Activated CD4-positive, alpha-beta T cell treated with anti-CD3 and anti-CD28 coated beads for 48 hours (primary cell): ENCODE data around the gene C14orf132.

Source experiments
- DNase-seq: peaks from one replicate; pipeline ENCODE4 v3.0.0-alpha.2; 2020

The C14orf132 gene

DNA sequence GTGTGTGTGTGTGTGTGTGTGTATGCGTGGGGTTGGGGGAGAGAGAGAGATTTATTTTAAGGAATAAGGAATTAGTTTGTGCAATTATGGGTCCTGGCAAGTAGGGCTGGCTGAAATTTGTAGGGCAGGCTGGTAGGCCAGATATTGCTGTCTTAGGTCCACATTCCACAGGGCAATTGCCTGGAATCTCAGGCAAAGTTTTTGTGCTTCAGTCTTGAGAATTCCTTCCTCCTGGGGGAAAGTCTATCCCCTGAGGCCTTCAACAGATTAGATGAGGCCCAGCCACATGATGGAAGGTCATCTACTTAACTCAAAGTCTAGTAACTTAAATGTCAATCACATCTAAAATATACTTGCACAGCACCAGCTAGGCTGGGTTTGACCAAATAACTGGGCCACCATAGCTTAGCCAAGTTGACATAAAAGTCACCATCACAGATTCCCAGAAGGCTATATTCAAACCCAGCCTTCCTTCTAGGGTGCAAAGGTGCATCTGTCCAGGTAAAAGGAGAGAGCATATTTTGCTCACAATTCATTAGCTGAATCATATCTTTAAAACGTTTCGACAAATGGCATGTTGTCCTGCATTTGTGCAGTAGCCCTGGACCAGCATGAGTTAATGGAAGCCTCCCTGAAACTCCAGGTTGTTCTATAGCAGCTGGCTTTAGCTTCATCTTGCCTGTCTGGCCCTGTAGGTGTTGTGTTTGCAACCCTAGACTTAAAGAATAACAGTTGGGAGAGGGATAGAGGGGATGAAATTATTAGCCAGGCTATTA, 63.1 kb downstream of the C14orf132 start:
- no peak for DNase-seq

DNA sequence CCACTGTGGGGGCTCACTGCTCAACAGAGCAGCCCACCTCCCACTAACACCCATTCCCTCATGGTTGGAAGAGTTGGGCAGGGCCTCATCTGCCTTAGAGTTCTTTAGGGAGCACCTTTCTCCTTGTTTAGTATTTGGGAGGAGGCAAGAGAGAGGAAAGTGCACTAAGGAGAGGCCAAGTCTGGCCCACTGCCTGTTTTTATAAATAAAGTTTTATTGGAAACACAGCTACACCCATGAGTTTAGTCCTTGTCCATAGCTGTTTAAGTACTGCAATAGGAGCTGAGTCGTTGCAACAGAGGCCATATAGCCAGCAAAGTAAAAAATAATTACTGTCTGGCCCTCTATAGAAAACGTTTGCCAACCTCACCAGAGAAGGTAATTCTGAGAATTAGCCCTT, 63.9 kb downstream of the C14orf132 start:
- DNase-seq: no peak

DNA sequence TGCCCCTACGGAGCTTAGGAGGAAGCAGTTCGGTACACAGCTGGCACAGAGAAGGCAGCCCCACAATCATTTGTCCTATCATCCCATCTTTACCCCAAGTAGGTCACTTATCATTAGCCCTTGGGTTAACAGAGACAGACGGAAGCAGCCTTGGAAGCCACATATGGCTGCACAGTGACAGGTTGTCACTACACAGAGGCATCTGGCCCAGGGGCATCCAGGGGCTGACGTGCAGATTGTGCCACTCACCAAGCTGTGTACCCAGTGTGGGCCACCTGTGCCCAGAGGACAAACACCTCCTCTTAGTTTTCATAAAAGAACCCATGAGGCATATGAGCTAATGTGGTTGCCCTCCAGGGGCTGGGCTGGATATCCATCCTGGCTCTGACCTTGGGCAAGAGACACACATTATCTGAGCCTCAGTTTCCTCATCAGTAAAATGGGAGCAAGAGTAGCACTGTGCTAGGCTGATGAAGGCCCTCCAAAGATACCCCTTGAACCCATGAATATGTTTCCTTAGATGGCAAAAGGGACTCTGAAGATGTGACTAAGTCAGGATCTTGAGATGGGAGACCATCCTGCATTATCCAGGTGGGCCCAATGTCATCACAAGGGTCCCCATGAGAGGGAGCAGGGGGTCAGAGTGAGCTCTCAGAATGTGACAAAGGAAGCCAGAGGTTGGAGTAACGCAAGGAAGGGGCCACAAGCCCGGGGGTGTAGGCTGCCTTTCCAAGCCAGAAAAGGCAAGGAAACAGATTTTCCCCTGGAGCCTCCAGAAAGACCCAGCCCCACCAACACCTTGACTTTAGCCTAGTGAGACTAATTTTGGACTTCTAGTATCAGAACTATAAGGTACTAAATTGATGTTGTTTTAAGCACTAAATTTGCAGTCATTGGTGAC, 64.6 kb downstream of the C14orf132 start:
- no peak for DNase-seq

DNA sequence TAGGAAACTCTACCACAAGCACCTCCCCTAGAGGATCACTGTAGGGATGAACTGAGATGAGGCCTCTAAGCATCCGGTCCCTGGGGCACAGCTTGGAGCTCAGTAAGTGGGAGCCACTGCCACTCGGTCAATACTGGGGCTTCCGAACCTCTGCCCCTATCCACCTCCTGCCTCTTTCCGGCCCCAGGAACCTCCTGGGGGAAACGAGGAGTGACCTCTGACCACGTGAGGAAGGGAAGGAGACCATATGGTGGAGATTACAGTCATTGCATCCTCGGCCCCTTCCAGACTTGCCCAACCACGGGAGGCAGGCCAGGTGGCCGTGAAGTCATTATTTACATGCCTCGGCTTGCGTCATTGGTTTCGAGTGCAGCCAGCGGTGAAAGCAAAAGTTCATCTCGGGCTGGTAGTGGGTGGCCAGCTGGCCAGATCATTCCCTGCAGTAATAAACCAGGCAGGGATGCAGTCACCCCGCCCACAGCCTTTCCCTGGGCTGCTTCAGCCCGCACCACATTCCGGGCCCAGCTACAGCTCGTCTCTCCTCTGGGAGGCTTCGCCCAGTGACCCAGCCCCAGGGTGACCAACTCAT, 65.4 kb downstream of the C14orf132 start:
- no peak for DNase-seq

DNA sequence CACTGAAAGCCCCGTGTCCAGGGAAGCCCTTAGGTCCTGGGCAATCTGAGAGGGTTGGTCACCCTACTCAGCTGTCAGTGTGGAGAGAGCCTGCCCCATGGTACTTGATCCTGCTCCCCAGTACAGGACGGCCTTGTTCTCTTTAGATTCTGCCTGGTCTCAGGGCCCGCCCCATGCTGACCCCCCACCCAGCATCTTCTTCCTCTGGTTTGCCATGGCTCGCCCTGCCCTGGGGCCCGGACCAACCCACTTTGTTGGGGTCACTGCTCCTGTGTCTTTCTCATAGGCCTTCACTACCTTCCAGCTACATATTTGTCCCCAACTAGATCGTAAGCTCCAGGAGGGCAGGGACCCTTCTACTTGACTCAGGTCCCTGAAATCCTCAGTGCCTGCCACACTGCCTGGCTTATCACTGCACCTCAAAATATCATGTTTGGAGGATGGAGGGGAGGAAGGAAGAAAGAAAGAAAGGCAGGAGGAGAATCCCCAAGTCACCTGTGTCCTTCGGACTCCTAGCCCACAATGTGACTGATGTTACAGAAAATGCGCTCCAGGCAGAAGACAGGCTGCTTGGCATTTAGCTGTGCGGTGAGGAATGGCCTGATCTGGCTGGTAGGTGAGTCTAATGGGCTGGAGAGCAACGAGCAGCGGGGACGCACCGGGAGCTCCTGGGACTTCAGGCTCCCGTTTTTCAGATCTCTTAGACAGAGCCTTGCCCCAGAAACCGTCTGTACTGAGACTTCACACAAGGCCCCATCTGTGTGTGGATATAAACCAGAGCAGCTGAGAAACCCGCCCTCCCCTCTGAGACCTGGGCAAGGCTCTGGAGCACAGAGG, 66.1 kb downstream of the C14orf132 start:
- DNase-seq: no peak

DNA sequence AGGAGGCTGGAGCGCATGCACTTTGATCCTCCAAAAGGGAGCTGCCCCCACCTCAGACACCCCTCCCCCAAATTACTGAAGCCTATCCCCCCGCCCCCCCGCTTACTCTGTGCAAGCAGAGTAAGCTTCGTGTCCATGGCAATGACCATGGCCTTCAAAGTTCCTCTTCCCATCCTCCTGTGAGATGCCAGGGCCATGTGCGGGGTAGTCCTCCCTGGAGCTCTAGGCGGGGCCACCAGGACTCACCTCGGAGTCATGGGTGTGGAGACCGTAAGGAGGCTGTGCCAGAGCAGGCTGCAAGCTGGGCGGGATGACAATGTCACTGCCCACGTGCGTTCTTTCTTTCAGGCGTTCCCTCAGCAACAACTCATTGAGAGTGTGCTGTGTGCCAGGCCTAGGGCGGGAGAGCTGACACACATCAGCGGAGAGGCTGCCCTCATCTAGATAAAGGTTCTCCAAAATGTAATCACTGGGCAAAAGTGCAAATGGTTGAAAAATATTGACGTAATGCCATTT, 66.8 kb downstream of the C14orf132 start:
- no peak for DNase-seq

DNA sequence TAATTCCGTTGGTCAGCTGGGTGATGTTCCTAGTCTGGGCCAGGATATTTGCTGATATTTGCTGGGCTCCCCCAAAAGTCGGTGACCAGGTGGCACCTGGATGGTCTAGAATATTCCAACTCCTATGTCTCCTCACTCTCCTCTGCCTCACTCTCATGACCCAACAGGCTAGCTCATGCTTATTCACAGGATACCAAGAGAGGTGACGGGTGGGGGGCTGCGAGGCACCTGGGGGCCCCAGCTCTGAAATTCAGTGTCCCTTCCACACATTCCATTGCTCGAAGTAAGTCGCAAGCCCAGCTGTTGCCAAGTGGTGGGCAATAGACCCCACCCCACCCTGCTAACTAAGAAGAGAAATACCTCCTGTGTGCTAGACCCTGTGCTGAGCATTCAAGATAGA, 67.7 kb downstream of the C14orf132 start:
- DNase-seq: no peak

DNA sequence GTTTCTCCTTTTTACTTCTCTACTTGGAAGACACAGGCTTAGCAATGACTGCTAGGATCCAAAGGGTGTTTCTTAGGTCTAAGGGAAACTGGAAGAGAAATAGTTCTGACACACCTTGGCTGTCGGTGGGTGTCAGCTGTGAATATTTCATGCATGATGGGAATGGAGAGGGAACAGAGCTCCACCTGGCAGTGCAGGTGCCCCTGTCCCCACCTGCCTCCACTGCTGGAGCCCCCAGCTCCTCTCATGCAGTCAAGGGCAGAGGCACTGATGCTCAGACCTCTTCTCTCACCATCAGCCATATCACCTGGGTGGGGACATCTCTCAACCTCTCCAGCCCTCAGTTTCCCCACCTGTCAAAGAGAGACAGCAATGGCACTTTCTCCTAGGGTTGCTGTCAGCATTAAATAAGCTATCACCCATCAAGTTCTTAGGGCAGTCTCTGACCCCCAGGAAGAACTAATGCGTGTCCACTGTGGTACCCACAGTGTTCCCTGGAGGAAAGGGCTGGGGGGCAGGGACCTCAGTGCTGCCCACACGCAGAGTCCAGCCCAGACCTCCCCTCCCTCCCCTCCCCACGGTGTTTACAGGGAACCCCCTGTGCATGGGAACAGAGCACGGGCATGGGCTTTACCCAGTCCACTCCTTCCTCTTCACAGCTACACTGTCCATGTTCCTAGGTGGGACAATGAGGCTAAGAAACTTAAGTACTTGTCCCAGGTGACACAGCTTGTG, 69.1 kb downstream of the C14orf132 start:
- DNase-seq: peak; percentile 26

DNA sequence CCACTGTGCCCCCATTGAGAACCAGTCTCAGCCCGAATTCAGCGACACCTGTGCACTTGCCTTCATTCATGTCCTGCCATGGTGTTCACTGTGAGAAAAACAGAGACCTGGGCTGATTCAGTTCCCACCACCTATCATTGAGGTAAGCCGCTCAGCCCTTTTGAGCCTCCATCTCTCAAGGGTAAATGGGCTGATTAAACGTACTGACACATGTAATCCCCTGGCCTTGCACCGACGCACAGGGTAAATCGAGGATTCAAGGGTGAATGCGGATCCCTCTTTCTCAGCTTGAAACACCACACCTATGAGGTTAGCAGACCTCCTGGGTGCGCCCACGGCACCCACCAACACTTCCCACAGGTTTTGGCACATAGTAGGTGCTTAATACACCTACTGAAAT, 69.7 kb downstream of the C14orf132 start:
- no peak for DNase-seq

DNA sequence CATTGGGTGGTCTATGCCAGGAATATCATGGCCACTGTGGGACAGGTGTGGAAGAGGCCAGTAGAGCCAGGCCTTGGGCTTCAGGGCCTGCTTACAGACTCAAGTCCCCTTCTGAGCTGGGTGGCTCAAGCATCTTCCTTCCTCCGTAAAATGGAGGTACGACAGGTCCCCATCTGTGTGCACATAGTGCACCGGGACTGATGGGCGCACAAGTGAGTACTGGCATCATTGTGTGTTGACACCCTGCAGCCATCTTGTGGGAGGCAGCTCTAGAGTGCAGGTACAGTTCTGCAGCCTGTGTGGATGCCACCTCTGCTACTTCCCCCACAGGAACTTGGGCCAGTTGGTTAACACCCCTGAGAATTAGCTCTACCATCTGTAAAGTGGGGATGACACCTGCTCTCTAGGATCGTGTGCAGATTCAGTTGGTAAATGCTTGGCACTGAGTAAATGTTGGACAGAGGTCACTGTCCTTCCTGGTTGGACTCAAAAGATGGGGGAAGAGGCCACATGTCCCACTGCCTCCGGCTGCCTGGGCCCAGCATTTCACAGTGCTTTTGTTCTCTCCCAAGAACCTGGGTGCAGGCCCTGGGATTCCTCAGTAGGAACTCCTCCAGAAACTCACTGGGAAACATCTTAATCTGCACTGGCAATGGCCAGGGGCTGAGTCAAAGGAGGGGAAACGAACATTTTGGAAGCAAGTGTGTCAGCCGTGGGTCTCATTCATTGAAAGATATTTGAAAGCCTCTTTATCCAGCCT, 70.6 kb downstream of the C14orf132 start:
- no peak for DNase-seq

DNA sequence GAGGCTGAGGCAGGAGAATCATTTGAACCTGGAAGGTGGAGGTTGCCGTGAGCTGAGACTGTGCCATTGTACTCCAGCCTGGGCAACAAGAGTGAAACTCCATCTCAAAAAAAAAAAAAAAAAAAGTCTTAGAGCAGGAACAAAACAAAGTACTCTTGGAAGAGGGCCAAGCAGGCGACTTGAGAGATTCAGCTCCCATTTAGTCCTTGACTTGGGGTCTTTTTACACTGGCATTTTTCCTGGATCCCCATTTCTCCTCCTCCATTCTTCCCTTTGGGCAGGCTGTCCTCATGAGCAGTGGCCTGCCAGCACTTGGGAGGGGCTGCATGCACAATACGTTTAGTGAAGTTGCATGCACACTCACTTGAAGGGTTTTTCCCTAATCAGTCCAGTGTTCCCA, 72.9 kb downstream of the C14orf132 start:
- no peak for DNase-seq

DNA sequence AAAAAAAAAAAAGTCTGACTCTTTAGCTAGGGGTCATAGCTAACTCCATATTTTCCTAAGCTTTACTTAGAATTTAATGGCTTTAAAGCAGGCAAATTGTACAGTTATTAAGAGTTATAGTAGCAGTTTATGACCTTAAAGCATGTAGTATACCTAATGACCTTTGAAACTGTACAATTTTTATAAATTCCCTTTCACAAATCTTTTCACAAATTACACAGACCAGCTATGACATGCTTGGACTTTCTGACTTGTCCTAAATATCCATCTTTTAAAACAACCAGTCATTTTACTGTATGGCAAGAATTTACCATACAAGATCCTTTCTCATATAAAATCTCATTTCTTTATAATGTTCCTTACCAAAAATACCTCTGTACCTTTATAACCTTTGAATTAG, 74.8 kb downstream of the C14orf132 start:
- DNase-seq: no peak

DNA sequence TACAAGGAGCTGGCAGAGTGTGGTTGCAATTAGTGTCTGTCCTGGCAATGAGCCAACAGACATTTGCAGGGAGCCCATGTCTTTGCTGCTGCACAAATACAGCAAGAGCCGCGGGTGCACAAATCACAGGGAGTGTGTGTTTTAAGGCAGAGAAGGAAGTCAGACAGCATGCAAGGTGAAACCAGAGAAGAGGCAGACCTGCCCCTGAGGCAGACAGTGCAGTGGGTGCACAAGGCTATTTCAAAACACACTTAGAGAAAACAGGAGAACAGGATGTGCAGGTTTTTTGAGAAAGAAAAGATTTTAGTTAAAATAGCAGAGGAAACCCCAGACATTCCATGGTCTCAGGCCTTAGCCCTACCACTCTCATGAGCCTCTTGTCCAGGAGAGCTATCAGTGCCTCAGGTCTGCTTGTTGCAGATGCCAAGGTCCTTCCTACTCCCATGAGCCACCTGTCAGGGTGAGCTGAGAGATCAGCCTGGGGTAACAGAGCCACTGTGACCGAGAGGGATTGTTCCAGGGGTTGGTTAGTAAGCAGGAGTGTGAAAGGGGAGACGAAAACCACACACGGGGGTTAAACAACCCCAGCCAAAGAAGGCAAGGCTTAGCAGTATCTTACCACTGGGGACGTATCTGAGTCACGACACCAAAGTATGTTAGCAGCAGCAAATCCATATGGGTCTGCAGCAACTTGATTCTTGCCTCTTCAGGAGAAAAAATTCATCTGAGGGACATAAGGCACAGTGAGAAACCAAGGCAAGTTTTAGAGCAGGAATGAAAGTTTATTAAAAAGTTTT, 78.1 kb downstream of the C14orf132 start:
- peak; percentile 9 for DNase-seq

DNA sequence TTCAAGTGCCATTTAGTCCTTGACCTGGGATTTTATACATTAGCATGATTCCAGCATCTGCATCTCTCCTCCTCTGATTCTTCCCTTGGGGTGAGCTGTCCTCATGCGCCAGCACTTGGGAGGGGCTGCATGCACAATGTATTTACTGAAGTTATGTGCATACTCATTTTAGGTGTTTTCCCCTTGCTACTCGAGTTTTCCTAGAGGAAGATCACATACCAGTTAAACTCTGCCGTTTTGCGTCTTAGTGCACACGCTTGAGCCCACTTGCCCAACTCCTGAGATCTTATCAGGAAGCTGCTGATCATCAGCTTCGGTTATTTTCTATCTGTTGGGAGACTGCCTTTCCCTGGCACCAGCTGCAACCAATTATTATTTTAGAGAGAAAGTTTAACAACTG, 78.8 kb downstream of the C14orf132 start:
- no peak for DNase-seq

DNA sequence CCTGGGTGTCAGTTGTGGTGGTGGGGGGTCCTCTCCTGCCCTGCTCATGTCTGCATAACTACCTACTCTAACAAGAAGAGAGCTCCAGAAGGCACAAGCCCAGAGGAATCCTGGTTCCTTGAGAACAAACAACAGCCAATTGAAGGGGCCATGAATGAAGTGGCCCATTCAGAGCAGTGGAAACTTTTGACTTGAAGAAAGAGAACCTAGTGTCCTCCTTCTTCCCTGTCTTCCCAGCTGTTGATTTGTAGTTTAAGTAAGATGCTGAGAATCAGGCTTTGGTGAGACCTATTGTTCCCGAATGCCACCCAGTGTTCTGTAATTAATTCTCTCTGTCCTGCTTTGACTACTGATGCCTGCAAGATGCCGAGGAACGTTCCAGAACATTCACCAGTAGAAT, 79.2 kb downstream of the C14orf132 start:
- no peak for DNase-seq

DNA sequence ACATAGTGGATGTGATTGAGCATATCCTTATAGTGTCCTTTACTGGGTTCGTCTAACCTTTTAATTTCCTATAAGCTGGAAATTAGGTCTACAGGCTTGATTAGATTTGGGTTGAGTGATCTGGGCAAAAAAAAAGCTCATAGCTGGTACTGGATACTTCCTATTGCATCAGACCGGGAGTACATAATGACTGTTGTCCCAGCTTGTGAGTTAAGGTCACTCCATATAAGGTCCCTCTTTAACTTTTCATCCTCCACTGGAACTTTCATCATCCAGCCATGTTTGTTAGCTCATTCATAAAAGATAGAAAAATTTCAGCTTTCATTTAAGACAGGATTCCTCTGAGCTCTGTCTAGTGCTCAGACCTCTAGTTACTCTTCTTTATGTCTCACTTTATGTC, 80.8 kb downstream of the C14orf132 start:
- DNase-seq: no peak

DNA sequence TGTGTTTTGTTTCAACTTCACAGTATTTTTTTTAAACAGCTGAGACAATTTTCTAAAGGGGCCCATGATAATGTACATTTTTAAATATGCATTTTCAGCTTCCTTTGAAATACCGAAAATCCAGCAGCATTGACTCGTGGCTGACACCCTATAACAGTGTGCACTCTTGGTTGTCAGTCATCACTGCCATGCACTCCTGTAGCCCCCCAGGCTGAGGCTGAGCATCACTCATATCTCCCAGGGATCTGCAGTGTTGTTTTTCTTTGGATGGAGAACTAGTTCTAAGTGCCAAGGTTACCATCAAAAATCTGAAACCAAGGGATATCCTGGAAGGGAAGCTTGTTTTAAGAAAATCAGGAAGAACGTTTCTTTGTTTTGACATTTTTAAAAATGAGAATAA, 81.2 kb downstream of the C14orf132 start:
- no peak for DNase-seq

DNA sequence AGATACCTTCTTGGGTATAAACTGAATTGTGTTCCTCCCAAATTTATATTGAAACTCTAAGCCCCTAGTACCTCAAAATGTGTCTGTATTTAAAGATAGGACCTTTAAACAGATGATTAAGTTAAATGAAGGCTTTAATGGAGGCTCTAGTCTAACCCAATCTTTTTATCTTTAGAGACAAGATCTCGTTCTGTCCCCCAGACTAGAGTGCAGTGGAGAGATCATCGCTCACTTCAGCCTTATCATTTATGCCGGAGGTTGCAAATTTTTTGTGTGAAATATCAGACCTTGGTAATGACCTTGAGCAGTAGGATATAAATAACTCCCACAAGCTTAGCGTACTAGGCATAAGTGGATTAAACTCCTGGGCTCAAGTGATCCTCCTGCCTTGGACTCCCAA, 81.8 kb downstream of the C14orf132 start:
- no peak for DNase-seq

DNA sequence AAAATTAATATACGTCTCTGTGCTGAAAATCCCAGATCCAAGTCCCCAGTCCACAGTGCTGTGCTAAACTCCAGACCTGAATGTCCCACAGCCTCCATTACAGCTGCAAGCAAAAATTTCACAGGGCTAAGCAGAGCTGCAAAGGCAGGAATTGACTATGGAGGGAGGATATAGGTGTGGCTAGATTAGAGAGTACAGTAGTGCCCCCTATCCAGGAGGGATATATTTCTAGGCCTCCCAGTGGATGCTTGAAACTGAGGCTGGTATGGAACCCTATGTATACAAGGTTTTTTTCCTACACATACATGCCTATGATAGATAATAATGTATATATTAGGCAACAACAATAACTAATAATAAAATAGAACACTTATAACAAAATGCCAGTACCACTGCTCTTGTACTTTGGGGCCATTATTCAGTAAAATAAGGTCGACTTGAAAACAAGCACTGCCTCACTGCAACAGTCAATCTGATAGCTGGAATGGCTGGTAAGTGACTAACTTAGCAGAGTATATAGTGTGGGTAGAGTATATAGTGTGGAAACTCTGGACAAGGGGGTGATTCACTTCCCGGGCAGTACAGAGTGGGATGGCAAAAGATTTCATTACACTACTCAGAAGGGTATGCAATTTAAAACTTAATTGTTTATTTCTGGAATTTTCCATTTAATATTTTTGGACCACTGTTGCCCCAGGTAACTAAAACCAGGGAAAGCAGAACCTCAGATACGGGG, 82.7 kb downstream of the C14orf132 start:
- no peak for DNase-seq

DNA sequence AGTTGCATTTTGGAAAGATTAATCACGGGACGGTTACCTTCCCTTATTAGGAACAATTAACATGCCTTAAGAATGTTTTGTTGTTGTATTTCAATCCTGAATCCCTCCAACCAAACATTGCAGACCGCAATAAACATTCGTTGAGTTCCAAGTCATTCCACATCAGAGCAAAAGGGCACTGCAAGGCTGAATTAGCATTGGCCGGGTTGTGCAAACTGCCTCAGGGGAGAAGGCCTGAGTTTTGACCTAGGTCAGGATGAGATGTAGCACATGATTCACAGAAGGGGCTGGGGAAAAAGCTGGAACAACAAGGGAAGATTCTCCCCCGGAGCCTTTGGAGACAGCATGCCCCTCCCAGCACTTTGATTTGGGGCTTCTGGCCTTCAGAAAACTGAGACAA, 83.3 kb downstream of the C14orf132 start:
- no peak for DNase-seq
